Urinary bladder (tissue), 4 donors: ENCODE data around the gene M6PR. TPM values are rescaled to one million over a fixed set of nuclear protein-coding genes. Genes with fewer than 3 reads are reported as not detected.
A peak's percentile ranks its signal among the peaks of the same experiment; 100 is the strongest.

Experiments
- DNase-seq: peaks from one replicate; pipeline ENCODE4 v3.0.0-alpha.2; 2015; ENCODE audit errors: extremely low spot score
- H3K27ac ChIP-seq: one replicate; pipeline ENCODE4 v1.5.1; 2013; ENCODE audit warnings: low read depth, mild to moderate bottlenecking, moderate library complexity
- H3K36me3 ChIP-seq: one replicate; pipeline ENCODE4 v1.6.1; 2013; ENCODE audit warnings: mild to moderate bottlenecking, moderate library complexity; ENCODE audit not compliant: insufficient read depth
- H3K4me1 ChIP-seq: one replicate; pipeline ENCODE4 v1.6.1; 2013; ENCODE audit warnings: mild to moderate bottlenecking, moderate library complexity; ENCODE audit not compliant: insufficient read depth
- H3K4me3 ChIP-seq: one replicate; pipeline ENCODE4 v1.5.1; 2013; ENCODE audit warnings: low read depth, low read length
- WGBS: extraction: QIAGEN DNeasy Blood & Tissue Kit; methylation state at CpG from one replicate; pipeline ENCODE4 v1.1.7; 2013; 5-methylcytosine and 5-hydroxymethylcytosine counted together
- polyA plus RNA-seq: library from polyadenylated mRNA; stranded (reverse); fragments of 200-250 nt; gene quantifications from one replicate; pipeline ENCODE4 v1.2.3, GENCODE V29; 2013
- total RNA-seq: library from RNA; depleted of rRNA; stranded (reverse); fragments of >200 nt; gene quantifications from one replicate; pipeline ENCODE4 v1.2.3, GENCODE V29; 2014
- donor health status: healthy with polysubstance abuse.
- donor health status: healthy.

M6PR gene
- total RNA-seq (93.1 TPM), polyA plus RNA-seq (76.9 TPM)

GRCh38 chr12:8949342-8950220, at the start of gene M6PR:
Gene M6PR (minus strand): TSS chr12:8949645. CDS start chr12:8946404, 3,241 bp downstream.
- under 1% methylated on average over 66 of the region's 66 CpGs for WGBS
- DNase-seq, result peak; percentile 96

GRCh38 chr12:8996682-8997405, 47.4 kb upstream of the M6PR start:
- Histone ChIP-seq H3K27ac (no peak overlapping the region), H3K4me3 (no peak overlapping the region), H3K4me1 (no peaks in the 10 kb centered on the region), H3K36me3 (no peaks in the 10 kb centered on the region)
- 73% methylated on average over 5 of the region's 5 CpGs for WGBS
- DNase-seq, result no peak

More at GRCh38 chr12:8949342-8950220, at the start of gene M6PR:
- Histone ChIP-seq H3K4me1 (no peaks in the 10 kb centered on the region), H3K4me3 (peak within 1 kb of the TSS; percentile 63), H3K36me3 (no peaks in the 10 kb centered on the region), H3K27ac (peak within 1 kb of the TSS; percentile 95)

GRCh38 chr12:8995021-8995775, 45.8 kb upstream of the M6PR start:
- Histone ChIP-seq H3K36me3 (no peaks in the 10 kb centered on the region), H3K4me3 (no peak overlapping the region), H3K27ac (no peak overlapping the region), H3K4me1 (no peaks in the 10 kb centered on the region)
- DNase-seq, result no peak
- WGBS, result 81% methylated on average over 4 of the region's 4 CpGs

- H3K36me3 ChIP-seq, result no peaks in the 10 kb centered on the region
- WGBS, result 87% methylated on average over 3 of the region's 3 CpGs
- no peak for DNase-seq
- no peak overlapping the region for H3K27ac ChIP-seq
- no peak overlapping the region for H3K4me3 ChIP-seq
- no peaks in the 10 kb centered on the region for H3K4me1 ChIP-seq
Observed at GRCh38 chr12:8993827-8994226, 44.4 kb upstream of the M6PR start.

- no peak overlapping the region for H3K4me3 ChIP-seq
- 59% methylated on average over 6 of the region's 6 CpGs for WGBS
- no peak overlapping the region for H3K27ac ChIP-seq
- no peaks in the 10 kb centered on the region for H3K36me3 ChIP-seq
- no peak for DNase-seq
- H3K4me1 ChIP-seq, result no peaks in the 10 kb centered on the region
Observed at GRCh38 chr12:8991371-8992345, 42.2 kb upstream of the M6PR start.

- H3K36me3 ChIP-seq, result no peaks in the 10 kb centered on the region
- no peak for DNase-seq
- no peaks in the 10 kb centered on the region for H3K4me1 ChIP-seq
- no peak within 1 kb of the TSS for H3K4me3 ChIP-seq
- no peak within 1 kb of the TSS for H3K27ac ChIP-seq
- 84% methylated on average over 2 of the region's 2 CpGs for WGBS
Observed at GRCh38 chr12:8989413-8989812, 40.0 kb upstream of the M6PR start, which contains the start of gene KLRG1. Gene KLRG1 (plus strand): TSS chr12:8989546. CDS start chr12:8989636, 90 bp downstream.

GRCh38 chr12:8987685-8988084, 38.2 kb upstream of the M6PR start:
- 71% methylated on average over 1 of the region's 1 CpG for WGBS
- no peak overlapping the region for H3K4me3 ChIP-seq

GRCh38 chr12:8987163-8987562, 37.7 kb upstream of the M6PR start:
- H3K4me1 ChIP-seq, result no peaks in the 10 kb centered on the region
- no peak overlapping the region for H3K27ac ChIP-seq
- no peaks in the 10 kb centered on the region for H3K36me3 ChIP-seq
- no peak overlapping the region for H3K4me3 ChIP-seq
- DNase-seq, result no peak

More at GRCh38 chr12:8987685-8988084, 38.2 kb upstream of the M6PR start:
- no peak overlapping the region for H3K27ac ChIP-seq
- no peak for DNase-seq
- H3K36me3 ChIP-seq, result no peaks in the 10 kb centered on the region
- no peaks in the 10 kb centered on the region for H3K4me1 ChIP-seq

- Histone ChIP-seq H3K4me3 (no peak overlapping the region), H3K36me3 (no peaks in the 10 kb centered on the region), H3K4me1 (no peaks in the 10 kb centered on the region), H3K27ac (no peak overlapping the region)
- 86% methylated on average over 1 of the region's 1 CpG for WGBS
- no peak for DNase-seq
Observed at GRCh38 chr12:8985213-8985754, 35.8 kb upstream of the M6PR start.

GRCh38 chr12:8980137-8980536, 30.7 kb upstream of the M6PR start:
- Histone ChIP-seq H3K36me3 (no peaks in the 10 kb centered on the region), H3K4me1 (no peaks in the 10 kb centered on the region), H3K4me3 (no peak overlapping the region), H3K27ac (no peak overlapping the region)
- 93% methylated on average over 3 of the region's 3 CpGs for WGBS
- DNase-seq, result no peak

GRCh38 chr12:8970432-8970831, 21.0 kb upstream of the M6PR start:
- H3K27ac ChIP-seq, result no peak overlapping the region
- DNase-seq, result no peak
- H3K4me3 ChIP-seq, result no peak overlapping the region
- H3K4me1 ChIP-seq, result no peaks in the 10 kb centered on the region
- no peaks in the 10 kb centered on the region for H3K36me3 ChIP-seq
- WGBS, result 58% methylated on average over 1 of the region's 1 CpG

GRCh38 chr12:8969861-8970411, 20.5 kb upstream of the M6PR start:
- Histone ChIP-seq H3K27ac (no peak overlapping the region), H3K36me3 (no peaks in the 10 kb centered on the region), H3K4me1 (no peaks in the 10 kb centered on the region), H3K4me3 (no peak overlapping the region)
- DNase-seq, result no peak
- 53% methylated on average over 2 of the region's 2 CpGs for WGBS
